HEK293T (cell line): ENCODE results near the gene RPL31.

Experiments used
- ARNT ChIP-seq: fragments of 450-650 bp; IDR thresholded peaks from 2 replicates; pipeline ENCODE4 v1.6.1; 2017; ENCODE audit warnings: mild to moderate bottlenecking
- BHLHE40 ChIP-seq: fragments of 450-650 bp; IDR thresholded peaks from 2 replicates; pipeline ENCODE4 v1.6.1; 2016; ENCODE audit warnings: mild to moderate bottlenecking, moderate library complexity, borderline replicate concordance
- CTBP1 ChIP-seq: fragments of 450-650 bp; IDR thresholded peaks from 2 replicates; pipeline ENCODE4 v1.6.1; 2016; ENCODE audit warnings: borderline replicate concordance
- ELF4 ChIP-seq: fragments of 450-650 bp; IDR thresholded peaks from 2 replicates; pipeline ENCODE4 v1.6.1; 2017; ENCODE audit warnings: antibody characterized with exemption
- FOXK2 ChIP-seq: fragments of 450-650 bp; IDR thresholded peaks from 2 replicates; pipeline ENCODE4 v1.6.1; 2016; ENCODE audit warnings: mild to moderate bottlenecking
- FOXM1 ChIP-seq: fragments of 450-650 bp; IDR thresholded peaks from 2 replicates; pipeline ENCODE4 v1.6.1; 2017; ENCODE audit warnings: mild to moderate bottlenecking, borderline replicate concordance
- L3MBTL2 ChIP-seq: fragments of 450-650 bp; conservative IDR thresholded peaks from 2 replicates; pipeline ENCODE4 v1.6.1; 2016; ENCODE audit warnings: mild to moderate bottlenecking
- NFRKB ChIP-seq: fragments of 450-650 bp; IDR thresholded peaks from 2 replicates; pipeline ENCODE4 v1.6.1; 2016; ENCODE audit warnings: mild to moderate bottlenecking, moderate library complexity
- SP1 ChIP-seq: fragments of 450-650 bp; IDR thresholded peaks from 2 replicates; pipeline ENCODE4 v1.6.1; 2017
- SUZ12 ChIP-seq: fragments of 450-650 bp; IDR thresholded peaks from 2 replicates; pipeline ENCODE4 v1.6.1; 2016; ENCODE audit warnings: mild to moderate bottlenecking
- TARDBP ChIP-seq: fragments of 450-650 bp; IDR thresholded peaks from 2 replicates; pipeline ENCODE4 v1.6.1; 2016
- ZNF384 ChIP-seq: fragments of 450-650 bp; IDR thresholded peaks from 2 replicates; pipeline ENCODE4 v1.6.1; 2016
- TF ChIP-seq, protein P1 (sequence below): fragments of 450-650 bp; IDR thresholded peaks from 2 replicates; pipeline ENCODE4 v1.6.1; 2016

DNA sequence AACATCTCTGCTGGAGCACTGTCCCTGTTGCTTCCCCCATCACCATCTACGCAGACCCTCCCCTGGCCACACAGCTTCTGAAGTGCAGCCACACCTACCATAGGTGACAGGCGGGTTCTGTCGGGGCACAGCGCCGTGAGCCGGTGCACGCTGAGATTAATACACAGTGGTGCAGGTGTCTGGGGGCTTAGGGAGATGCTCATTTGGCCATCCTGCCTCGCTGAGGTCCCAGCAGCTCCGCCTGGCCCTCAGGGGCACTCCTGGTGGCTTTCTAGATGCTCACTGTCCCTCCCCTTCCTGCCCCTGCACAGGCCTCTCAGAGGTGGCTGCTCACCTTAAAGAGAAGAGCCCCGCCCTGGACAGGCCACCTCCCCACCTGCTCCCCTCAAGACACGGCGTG, 18.9 kb upstream of the RPL31 start:
- TF ChIP-seq FOXM1 (no peak), ZNF384 (no peak), SUZ12 (no peak), TARDBP (no peak), ARNT (no peak), ELF4 (no peak), BHLHE40 (no peak), SP1 (no peak), FOXK2 (no peak), L3MBTL2 (no peak), CTBP1 (no peak), NFRKB (no peak)
- TF ChIP-seq, protein P1, sequence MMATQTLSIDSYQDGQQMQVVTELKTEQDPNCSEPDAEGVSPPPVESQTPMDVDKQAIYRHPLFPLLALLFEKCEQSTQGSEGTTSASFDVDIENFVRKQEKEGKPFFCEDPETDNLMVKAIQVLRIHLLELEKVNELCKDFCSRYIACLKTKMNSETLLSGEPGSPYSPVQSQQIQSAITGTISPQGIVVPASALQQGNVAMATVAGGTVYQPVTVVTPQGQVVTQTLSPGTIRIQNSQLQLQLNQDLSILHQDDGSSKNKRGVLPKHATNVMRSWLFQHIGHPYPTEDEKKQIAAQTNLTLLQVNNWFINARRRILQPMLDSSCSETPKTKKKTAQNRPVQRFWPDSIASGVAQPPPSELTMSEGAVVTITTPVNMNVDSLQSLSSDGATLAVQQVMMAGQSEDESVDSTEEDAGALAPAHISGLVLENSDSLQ = no peak
